ENCODE data around the gene C1QTNF9B.

GRCh38 chr13:23859904-23860303 is 37.4 kb downstream of the C1QTNF9B start:
- TF ChIP-seq EZH2 (IDR thresholded peaks at IDR 0.05) = no peak
- TF ChIP-seq, protein P1, sequence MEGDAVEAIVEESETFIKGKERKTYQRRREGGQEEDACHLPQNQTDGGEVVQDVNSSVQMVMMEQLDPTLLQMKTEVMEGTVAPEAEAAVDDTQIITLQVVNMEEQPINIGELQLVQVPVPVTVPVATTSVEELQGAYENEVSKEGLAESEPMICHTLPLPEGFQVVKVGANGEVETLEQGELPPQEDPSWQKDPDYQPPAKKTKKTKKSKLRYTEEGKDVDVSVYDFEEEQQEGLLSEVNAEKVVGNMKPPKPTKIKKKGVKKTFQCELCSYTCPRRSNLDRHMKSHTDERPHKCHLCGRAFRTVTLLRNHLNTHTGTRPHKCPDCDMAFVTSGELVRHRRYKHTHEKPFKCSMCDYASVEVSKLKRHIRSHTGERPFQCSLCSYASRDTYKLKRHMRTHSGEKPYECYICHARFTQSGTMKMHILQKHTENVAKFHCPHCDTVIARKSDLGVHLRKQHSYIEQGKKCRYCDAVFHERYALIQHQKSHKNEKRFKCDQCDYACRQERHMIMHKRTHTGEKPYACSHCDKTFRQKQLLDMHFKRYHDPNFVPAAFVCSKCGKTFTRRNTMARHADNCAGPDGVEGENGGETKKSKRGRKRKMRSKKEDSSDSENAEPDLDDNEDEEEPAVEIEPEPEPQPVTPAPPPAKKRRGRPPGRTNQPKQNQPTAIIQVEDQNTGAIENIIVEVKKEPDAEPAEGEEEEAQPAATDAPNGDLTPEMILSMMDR (IDR thresholded peaks at IDR 0.05) = no peak
- no peak for TF ChIP-seq EZH2phosphoT487 (IDR thresholded peaks at IDR 0.05)
